GM10248 (cell line): ENCODE measurements around the gene CNTRL.
A peak's percentile ranks its signal among the peaks of the same experiment; 100 is the strongest.

Experiments
- CTCF ChIA-PET: fragments of 300-600 bp; sonication (Branson Sonifier 250); formaldehyde crosslinking; extraction: SDS; loops from one replicate; lab custom pipeline; 2021; ENCODE audit warnings: antibody characterized with exemption; lab: Yijun Ruan, JAX
- POLR2A ChIA-PET: fragments of 350-650 bp; sonication (Branson Sonifier 250); formaldehyde crosslinking; extraction: SDS; loops from one replicate; lab custom pipeline; 2020; ENCODE audit warnings: antibody characterized with exemption; lab: Yijun Ruan, JAX
- DNase-seq: peaks from one replicate; pipeline ENCODE4 v3.0.0; 2012; ENCODE audit errors: extremely low spot score
- CTCF ChIP-seq: IDR thresholded peaks from 2 replicates; pipeline ENCODE4 v1.5.1; 2012; ENCODE audit warnings: mild to moderate bottlenecking, low read depth; ENCODE audit errors: extremely low read depth, missing control alignments, control extremely low read depth

The CNTRL gene

GRCh38 chr9:121055642-121056143, 19.1 kb upstream of the CNTRL start:
- DNase-seq = no peak
- TF ChIP-seq CTCF = no peak
- ChIA-PET CTCF (interaction anchor here (1.1 to 2.0 kb wide), 2 partner anchors 20 to 74 kb away, joined by 3 to 8 read pairs; no protein-coding TSS in a partner anchor), POLR2A (no interaction called here)

- no peak for TF ChIP-seq CTCF
- ChIA-PET POLR2A (no interaction called here), CTCF (interaction anchor here (0.6 to 6.2 kb wide), 4 partner anchors 9 to 76 kb away, joined by 3 to 78 read pairs (median 44); partner anchors contain the start of genes C5 and CNTRL)
- no peak for DNase-seq
Observed at GRCh38 chr9:121057821-121058220, 16.9 kb upstream of the CNTRL start.

- ChIA-PET CTCF (interaction anchor here (0.8 to 7.4 kb wide), 42 partner anchors 11 to 441 kb away, joined by 3 to 80 read pairs (median 4); partner anchors contain the start of genes C5 and CNTRL), POLR2A (no interaction called here)
- TF ChIP-seq CTCF = no peak
- no peak for DNase-seq
Observed at GRCh38 chr9:121059513-121059912, 15.2 kb upstream of the CNTRL start.

- DNase-seq = peak; percentile 55
- TF ChIP-seq CTCF = peak; percentile 76
- POLR2A ChIA-PET = no interaction called here
Observed at GRCh38 chr9:121059998-121060636, 14.6 kb upstream of the CNTRL start.

GRCh38 chr9:121066850-121067249, 7.9 kb upstream of the CNTRL start:
- ChIA-PET POLR2A (no interaction called here), CTCF (no interaction called here)
- DNase-seq = no peak

More at GRCh38 chr9:121059998-121060636, 14.6 kb upstream of the CNTRL start:
- CTCF ChIA-PET = interaction anchor here (0.8 to 7.4 kb wide), 45 partner anchors 11 to 442 kb away, joined by 3 to 80 read pairs (median 4); partner anchors contain the start of genes C5 and CNTRL

GRCh38 chr9:121067640-121068039, 7.1 kb upstream of the CNTRL start:
- POLR2A ChIA-PET = no interaction called here
- no peak for DNase-seq
- CTCF ChIA-PET = interaction anchor here (10.3 kb wide), 1 partner anchor 7 kb away, joined by 78 read pairs; no protein-coding TSS in a partner anchor
- TF ChIP-seq CTCF = no peak

More at GRCh38 chr9:121066850-121067249, 7.9 kb upstream of the CNTRL start:
- TF ChIP-seq CTCF = no peak
